H54 (cell line): ENCODE measurements around the gene LRRC15.

Experiments used
- DNase-seq: peaks from one replicate; pipeline ENCODE4 v3.0.0; 2011; ENCODE audit warnings: low spot score, mixed read lengths; ENCODE audit not compliant: insufficient read length
- FAIRE-seq: peaks from 3 replicates; lab custom pipeline; 2011; peaks lifted over from hg19 to GRCh38; lab: Jason Lieb, UNC
- POLR2A ChIP-seq: IDR thresholded peaks from 2 replicates; pipeline ENCODE4 v1.6.1; 2011; ENCODE audit warnings: low read depth, mild to moderate bottlenecking, low read length

LRRC15 gene

DNA sequence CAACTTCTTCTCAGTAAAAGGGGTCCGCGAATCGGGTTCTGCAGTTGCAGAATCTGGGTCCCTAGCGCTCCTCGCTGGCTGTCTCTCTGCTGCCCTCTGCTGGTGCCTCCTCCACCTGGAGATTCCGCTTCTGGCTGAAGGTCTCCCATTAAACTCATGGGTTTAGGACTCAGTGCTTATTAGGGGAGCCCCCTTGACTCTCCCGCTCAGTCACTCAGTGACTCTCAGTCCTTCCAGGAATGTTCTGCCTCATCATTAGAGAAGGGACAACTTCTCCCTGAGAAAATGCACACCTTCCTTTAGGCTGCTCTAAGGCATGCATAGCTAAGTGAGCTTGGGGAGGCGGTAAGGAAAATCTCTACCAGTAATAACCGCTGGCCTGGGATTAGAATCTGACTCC lies 25.5 kb downstream of the LRRC15 start:
- TF ChIP-seq POLR2A = no peak
- FAIRE-seq (no peak), DNase-seq (peak; percentile 83)

DNA sequence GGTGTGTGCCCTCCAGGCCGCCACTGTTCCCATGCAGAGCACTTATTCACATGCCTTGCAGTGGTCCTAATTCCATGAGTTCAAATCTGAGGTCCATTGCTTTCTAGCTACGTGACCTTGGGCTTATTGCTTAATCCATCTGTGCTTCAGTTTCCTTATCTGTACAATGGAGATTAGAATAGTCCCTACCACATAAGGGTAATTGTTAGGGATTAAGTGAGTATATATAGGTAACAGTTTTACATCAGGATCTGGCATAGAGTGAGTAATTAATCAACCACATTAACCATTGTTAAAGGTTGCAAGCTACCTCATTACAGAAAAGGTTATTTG lies 26.0 kb downstream of the LRRC15 start:
- no peak for FAIRE-seq
- TF ChIP-seq POLR2A = no peak
- no peak for DNase-seq

DNA sequence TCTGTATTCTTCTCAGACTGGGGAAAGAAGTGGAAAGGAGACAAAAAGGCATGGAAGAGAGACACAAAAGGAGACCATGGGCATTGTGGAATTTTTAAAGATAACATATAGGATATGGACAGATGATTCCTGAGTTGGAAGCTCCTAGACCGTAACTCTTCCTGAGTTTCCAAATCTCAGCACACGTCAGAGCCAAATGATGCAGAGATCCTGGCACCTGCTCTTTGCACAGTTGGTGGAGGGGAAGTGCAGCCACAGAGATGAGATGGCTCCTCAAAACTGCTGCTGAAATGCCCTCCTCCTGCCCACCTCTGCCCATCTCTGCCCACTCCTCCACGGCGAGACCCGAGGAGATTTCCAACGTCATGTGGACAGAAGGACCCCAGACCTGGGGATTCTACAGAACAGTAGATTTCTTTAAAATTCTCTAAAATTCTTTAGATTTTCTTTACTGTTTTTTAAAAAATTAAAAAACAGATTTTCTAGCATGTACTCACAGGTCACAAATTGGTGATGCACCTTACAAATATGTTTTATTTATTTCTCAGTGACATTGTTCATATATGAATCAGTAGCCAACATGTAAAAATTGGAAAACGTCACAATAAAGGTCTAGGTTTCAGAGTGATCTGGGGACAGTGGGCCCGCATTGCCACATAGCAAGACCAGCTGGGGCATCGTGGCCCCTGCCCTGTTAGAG lies 26.5 kb downstream of the LRRC15 start:
- DNase-seq = no peak
- TF ChIP-seq POLR2A = no peak
- no peak for FAIRE-seq

DNA sequence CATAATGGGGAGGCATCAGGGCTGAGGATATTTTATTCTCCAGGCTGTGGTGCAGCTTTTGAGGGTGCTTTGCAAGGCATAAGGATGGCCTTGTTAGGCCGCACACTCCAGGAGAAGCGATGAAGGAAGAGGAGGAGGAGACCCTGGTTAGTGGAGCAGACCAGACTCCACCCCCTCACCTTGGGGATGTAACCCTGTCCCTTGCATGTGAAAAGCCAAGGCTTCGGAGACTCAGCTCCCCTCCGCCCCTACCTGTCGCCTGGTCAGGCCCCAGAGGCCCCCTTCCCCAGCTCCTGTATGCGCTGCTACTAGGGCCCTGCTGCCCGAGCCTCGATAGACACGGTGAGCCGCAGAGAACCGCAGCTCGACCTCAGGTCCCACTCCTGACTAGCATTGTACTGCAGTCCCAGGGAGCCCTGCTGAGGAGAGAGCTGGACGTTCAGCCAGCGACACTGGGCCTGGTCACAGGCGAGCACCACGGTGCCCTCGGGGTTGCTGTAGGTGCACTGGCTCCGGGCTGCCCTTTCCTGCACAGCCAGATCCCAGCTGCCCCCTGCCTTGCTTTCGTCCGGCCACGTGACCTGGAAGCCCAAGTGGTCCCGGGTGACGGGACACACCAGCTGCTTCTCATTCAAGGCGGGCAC lies 28.7 kb downstream of the LRRC15 start:
- no peak for TF ChIP-seq POLR2A
- FAIRE-seq (no peak), DNase-seq (no peak)

DNA sequence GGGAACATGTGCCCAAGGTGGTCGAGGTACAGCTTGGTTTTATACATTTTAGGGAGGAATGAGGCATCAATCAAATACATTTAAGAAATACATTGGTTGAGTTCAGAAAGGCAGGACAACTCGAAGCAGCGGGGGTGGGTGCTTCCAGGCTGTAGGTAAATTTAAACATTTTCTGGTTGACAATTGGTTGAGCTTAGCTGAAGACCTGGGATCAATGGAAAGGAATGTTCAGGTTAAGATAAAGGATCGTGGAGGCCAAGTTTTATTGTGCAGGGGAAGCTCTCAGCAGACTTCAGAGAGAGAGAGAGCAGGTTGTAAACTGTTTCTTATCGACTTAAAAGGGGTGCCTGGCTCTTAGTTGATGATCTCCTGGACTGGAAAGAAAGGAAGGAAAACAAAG lies 29.7 kb downstream of the LRRC15 start:
- FAIRE-seq = no peak
- TF ChIP-seq POLR2A = no peak
- no peak for DNase-seq

DNA sequence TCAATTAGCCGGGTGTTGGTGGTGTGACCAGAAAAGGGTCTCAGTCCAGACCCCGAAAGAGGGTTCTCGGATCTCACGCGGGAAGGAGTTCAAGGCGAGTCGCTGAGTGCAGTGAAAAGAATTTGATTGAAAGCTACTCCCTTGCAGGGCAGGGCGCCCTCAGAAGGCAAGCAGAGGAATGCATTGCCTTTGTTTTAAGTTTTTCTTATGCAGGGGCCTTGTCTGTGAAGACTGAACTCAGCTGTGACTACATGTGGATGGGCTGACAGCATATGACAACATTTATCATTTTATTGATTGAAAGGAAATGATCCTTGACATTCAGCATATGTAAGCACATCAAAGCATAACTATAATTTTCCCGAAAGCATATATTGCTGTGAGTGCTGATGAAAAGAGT lies 30.2 kb downstream of the LRRC15 start:
- FAIRE-seq (no peak), DNase-seq (no peak)
- TF ChIP-seq POLR2A = no peak

DNA sequence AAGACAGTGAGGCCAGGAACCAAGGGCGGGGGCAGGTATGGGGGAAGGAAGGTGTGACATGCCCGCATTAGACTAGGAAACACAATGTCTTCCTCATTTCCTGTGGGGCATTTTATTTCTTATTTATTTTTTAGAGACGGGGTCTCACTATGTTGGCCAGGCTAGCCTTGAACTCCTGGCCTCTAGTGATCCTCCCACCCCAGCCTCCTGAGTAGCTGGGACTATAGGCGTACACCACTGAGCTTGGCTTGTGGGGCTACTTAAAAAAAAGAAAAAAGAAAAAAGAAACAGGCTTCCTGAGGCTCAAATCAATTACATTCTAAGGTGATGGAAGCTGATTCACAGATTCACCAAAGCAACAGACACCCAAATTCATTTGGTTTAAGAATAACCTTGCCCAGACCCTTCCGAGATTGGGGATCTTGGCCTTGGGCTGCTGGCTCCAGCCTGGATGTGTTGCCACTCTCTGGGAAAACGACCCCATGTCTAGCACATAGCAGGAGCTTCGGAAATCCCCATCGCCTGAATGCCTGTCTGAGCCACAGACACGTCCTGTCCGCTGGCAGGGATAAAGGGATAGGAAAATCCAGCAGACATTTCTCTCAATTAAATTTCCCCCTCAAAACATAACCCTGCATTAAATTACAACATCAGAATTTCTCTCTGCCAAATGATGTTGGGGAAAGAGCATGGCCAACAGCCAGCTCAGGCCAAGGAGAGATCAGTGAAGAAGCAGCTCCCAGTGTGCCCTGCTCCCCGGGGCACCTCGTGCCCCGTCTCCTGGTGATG lies 31.4 kb downstream of the LRRC15 start:
- DNase-seq = no peak
- no peak for FAIRE-seq
- no peak for TF ChIP-seq POLR2A

DNA sequence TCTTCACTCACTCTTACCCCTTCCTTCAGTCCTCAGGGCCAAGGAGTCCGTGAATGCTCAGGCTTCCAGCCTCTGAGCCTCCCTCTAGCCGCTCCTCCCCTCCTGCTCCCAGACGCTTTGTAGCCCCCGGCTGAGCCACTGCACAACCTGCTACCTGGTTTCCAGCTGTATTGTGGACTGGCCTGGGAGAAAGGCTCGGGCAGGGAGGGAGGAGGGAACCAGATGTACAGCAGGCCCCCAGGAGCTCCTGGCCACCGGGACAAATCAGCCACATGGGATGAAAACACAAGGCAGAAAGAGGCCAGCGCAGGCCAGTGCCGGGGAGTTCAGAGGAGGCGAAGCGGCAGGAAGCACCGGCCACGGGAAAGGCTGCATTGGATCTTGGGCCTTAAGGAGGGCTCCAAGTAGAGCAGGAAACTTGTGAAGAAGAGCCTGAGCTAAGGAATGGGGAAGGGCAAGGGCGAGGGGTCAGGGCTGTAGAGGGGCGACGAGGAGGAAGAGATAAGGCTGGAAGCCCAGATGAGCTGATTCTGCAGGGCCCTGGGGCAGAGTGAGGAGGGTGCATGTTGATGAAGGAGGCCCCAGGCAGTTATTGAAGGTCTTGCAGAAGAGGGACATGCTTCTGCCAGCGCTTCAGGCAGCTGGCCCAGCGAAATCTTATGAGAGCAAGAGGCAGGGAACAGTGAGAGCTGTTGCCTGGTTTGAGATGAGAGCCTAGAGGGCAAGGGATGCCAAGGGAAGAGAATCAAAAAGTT lies 32.8 kb downstream of the LRRC15 start:
- DNase-seq (no peak), FAIRE-seq (no peak)
- no peak for TF ChIP-seq POLR2A

DNA sequence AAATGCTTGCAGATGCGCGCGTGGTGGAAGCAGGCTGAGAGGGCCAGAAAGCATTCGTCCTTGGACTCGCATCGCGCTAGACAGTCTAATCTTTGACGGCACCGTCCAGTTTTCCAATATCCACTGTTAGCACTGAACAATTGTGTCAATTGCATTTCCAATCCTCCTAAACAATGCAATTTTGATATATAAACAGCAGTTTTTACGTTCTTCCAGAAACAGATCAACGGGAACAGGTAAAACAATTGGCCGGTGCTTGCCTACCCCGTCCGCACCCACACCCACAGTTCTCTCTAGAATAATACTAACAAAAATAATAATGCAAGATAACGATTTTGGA lies 35.6 kb downstream of the LRRC15 start:
- TF ChIP-seq POLR2A = no peak
- no peak for DNase-seq
- peak; percentile 74 for FAIRE-seq

DNA sequence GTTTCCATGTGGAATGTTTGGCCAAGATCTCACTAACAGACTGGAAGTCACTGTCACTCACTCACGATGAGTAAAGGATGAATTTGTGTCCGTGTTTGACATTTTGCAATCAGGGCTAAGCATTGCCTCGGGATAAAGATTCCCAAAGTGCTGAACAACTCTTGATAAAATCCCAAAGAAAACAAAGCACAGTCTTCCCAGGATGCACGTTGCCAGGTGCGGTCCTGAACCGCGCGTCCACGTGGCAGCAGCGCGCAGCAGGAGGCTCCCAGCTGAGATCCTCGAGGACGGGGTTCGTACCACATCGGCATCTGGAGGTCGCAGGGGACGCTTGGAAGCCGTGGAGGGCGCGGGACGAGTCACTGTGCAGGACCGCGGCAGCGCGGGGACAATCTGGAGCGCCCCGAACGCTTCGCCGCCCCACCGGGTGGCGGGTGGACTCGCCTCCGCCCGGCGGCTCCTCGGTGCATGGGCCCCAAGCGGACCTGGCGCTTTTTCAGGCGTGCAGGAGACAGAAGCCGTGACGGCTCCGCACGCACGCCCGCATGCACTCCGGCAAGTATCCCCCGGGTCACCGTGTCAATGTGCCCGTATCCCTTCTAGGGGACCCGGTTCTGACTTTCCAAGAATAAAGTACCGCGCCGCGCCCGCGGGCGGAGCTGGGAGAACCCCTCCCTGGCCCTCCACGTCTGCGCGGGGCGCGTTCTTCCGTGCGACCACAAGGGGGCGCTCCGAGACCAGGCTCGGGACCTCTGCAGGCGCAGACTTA lies 36.1 kb downstream of the LRRC15 start:
- TF ChIP-seq POLR2A = no peak
- peak; percentile 89 for DNase-seq
- peak; percentile 60 for FAIRE-seq

DNA sequence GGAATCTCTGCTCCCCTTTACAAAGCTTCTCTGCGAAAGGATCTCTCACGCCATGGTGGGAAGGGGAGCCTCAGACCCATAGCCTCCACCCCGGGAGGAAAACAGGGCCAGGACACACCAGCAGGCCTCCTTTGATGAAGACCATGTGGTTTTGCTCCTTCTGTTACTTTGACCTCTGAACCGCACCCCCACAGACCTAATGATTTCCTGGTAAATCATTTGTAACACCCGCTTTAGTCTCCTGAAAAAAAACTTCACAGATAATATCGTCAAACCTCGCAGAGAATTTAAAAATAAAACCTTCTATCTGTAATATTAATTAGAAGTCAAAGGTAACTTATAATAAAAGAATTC lies 36.7 kb downstream of the LRRC15 start:
- TF ChIP-seq POLR2A = no peak
- no peak for DNase-seq
- no peak for FAIRE-seq

DNA sequence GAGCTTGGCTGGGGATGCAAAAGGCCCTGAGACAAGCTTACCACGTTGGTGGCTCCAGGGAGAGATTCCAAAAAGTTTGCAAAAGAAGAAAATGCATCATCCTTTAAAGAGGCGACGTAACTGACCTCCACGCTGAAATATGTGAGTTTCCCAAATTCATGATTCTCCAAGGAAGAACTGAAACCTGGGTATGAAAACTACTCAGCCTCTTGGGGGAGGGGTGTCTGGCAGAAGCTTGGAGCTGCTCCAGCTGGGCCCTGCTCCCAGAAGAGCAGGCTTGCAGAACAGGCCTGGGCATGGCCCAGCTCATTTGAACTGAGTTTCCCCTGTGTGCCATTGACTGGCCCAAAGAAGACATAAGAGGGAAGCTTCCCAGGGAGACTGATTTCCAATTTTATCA lies 39.0 kb downstream of the LRRC15 start:
- FAIRE-seq (no peak), DNase-seq (no peak)
- TF ChIP-seq POLR2A = no peak

DNA sequence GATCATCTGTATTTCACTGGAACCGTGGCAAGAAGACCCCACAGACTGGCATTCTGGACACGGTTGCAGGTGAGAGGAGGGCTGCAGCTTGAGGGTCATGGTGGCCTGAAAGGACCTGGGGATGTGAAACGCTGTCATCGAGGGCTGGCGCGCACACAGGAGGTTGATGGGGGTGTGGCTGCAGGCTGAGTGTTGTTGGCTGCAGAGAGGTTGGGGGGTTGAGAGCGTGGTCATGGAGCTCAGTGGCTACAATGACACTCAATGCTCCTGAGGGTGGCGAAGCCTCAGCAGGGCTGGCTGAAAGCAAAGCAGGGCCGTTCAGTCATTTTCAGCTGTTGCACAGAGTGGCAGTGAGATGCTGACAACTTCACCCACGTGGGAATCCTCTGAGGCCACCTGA lies 39.4 kb downstream of the LRRC15 start:
- DNase-seq (no peak), FAIRE-seq (no peak)
- no peak for TF ChIP-seq POLR2A
